Dedifferentiated amniotic fluid mesenchymal stem cell (primary cell): Measurements from ENCODE around the gene LZTR1.
"Not testable (repeated sequence)": the region's sequence is repeated elsewhere in the genome, so short reads cannot be mapped to it uniquely, and the experiment has no call there.

Experiments used
- DNase-seq: peaks from one replicate; pipeline ENCODE4 v3.0.0-alpha.2; 2016; ENCODE audit errors: extremely low spot score

Gene LZTR1

DNA sequence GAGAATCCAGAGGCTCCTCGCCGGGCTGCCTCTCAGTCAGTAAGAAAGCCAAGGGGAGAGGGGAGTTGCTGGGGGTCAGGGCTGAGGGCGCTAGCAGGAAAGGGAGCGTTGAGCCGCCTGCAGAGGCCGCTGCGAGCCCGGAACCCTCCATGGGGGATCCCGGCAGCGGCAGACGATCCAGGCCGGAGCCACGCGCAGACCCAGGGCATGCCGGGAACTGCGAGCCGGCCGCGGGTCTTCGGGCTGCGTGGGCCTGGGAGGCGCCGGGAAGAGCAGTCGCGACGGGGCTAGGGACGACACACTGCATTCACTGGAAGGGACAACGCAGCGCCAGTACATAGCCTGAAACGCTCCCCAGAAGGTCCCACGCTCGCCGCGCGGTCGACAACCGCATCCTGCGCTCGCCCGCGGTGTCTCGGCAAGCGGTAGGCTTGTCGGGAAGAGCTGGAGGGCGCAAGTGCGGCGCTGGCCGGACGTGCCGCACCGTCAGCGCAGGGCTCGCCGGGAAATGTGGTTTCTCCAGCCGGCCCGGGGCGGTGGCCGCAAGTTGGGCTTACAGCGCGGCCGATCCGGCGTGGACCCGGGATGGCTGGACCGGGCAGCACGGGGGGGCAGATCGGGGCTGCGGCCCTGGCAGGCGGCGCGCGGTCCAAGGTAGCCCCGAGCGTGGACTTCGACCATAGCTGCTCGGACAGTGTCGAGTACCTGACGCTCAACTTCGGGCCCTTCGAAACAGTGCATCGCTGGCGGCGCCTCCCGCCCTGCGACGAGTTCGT lies at the start of gene LZTR1:
TSS of gene LZTR1 (plus strand) at position 511 of the 776 bp plus-strand sequence. CDS start at position 586, 75 bp downstream.
- DNase-seq, result peak; percentile 66

DNA sequence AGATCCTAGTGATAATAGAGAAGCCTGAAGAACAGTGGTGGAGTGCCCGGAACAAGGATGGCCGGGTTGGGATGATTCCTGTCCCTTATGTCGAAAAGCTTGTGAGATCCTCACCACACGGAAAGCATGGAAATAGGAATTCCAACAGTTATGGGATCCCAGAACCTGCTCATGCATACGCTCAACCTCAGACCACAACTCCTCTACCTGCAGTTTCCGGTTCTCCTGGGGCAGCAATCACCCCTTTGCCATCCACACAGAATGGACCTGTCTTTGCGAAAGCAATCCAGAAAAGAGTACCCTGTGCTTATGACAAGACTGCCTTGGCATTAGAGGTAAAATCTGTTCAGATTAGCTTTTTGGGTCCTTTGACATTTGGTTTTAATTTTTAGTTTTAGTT lies 48.2 kb upstream of the LZTR1 start:
- DNase-seq, result no peak

DNA sequence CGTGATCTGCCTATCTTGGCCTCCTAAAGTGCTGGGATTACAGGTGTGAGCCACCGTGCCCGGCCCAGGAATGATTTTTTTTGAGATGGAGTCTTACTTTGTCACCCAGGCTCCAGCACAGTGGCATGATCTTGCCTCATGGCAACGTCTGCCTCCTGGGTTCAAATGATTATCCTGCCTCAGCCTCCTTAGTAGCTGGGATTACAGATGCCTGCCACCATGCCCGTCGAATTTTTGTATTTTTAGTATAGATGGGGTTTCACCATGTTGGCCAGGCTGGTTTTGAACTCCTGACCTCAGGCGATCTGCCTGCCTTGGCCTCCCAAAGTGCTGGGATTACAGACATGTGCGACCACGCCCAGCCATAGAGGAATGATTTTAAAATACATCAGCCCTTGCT lies 47.0 kb upstream of the LZTR1 start:
- not testable (repeated sequence) for DNase-seq

DNA sequence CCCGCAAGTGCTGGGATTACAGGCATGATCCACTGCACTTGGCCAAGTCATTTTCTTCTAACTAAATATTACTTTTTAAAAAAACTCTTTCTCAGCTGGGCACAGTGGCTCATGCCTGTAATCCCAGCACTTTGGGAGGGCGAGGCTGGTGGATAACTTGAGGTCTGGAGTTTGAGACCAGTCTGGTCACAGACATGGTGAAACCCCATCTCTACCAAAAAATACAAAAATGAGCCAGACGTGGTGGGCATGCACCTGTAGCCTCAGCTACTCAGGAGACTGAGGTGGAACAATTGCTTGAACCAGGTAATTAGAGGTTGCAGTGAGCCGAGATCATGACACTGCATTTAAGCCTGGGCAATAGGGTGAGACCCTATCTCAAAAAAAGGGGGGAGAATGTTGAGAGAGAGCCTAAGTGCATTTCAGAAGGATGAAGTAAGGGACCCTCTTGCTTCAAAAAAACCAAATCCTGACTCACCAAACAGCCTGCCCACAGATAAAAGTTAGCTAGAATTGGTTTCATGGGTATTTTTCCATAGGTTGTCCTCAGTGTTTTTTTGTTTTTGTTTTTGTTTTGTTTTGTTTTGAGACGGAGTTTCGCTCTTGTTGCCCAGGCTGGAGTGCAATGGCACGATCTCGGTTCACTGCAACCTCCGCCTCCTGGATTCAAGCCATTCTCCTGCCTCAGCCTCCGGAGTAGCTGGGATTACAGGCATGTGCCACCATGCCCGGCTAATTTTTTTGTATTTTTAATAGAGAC lies 46.1 kb upstream of the LZTR1 start:
- not testable (repeated sequence) for DNase-seq

DNA sequence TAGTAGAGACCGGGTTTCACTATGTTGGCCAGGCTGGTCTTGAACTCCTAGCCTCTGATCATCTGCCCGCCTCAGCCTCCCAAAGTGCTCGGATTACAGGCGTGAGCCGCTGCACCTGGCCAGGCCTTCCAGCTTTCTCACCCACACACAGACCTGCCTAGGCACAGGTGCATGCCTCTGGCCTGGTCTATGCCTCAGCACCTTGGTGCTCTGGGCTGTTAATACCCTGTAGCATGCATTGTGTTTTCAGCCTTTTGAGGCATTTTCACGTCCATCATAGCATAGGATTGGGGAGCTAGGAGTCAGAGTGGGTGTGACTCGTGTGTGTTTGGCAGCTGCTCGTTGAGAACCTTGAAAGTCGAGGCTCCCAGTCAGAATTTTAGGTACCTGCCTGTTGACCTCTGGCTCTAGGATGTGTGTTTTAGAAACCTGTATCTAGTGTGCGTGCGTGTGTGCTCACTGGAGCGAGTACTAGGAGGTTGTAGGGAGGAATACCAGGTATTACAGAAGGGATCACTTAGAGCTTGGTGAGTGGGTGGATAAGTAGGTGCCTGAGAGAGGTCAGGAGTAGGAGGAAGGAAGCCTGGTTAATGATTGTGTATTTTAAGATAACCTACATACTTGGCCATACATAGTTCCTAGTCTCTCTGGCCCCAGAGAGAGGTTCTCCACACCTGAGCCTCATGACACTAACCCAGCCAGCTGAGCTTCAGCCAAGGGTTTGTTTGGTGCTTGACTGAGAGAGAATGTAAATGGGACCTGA lies 44.9 kb upstream of the LZTR1 start:
- no peak for DNase-seq

DNA sequence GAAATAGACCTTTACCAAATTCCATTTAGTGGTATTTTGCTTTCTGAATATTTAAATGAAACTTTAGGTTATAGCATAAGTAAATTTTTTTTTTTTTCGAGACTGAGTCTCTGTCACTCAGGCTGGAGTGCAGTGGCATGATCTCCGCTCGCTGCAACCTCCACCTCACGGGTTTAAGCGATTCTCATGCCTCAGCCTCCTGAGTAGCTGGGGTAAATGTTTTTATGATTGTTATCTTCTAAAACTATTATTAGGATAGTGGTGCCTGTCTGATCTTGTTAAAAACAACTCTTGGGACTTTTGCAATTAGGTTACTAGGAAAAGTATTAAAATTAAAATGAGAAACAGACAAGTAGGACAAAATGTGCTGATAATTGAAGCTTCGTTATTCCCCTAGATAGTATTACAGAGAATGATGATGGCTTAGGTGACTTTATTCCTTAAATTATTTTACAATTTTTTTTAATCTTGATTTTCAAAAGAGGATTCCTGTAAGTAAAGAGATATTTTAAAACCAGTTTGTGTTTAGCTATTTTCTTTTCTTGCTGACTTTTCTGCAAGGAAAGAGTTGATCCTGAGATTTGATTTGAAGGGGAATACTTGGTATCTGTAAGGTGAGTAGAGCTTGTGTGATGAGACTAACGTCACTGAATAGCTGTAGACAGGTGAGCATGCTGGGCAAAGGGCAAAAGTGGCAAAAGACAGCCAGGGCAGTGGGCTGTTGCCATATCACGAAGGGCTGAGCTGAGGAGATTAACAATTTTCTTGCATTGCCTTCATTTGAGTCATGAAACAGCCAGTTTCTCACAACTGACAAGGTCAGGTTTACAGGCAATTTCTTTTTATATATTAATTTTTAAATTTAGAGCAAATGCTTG lies 44.1 kb upstream of the LZTR1 start:
- DNase-seq, result no peak

DNA sequence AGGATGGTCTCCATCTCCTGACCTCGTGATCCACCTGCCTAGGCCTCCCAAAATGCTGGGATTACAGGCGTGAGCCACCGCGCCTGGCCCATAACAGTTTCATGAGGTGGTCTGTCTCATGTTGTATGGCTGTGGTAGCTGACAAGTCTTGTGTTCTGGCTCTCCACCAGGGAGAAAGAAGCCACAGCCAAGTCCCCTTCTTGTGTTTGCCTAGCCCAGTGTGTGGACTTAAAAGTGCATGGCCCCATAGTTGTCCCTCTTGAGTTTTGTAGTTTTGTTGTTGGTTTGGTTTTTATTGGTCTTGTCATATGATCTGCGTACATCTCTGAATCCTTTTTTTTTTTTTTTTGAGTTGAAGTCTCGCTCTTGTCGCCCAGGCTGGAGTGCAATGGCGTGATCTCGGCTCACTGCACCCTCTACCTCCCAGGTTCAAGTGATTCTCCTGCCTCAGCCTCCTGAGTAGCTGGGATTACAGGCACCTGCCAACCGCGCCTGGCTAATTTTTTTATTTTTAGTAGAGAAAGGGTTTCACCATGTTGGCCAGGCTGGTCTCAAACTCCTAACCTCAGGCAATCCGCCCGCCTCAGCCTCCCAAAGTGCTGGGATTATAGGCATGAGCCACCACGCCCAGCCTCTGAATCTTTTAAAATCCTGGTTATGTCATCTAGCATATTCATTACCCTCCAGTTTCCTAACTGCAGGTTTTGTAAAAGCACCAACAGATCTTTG lies 42.5 kb upstream of the LZTR1 start:
- DNase-seq, result not testable (repeated sequence)

DNA sequence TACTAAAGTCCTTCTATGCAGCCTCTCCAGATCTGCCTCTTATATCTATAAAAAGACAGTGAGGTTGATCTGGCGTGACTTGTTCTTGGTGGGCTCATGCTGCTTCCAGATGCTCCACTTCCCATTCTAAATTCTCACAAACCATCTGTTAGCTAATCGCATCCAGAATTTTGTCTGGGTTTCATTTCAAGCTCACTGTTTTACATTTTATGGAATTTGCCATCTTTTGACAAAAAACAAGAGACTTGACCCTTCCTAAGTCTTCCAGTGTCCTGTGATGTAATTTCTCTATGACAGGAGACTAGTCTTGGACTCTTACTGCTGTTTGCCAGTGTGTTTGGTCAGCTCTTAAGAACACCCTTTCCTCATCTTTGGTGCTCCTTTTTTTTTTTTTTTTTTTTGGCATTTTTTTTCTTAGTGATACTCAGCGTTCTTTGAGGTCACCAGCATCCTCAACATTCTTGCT lies 41.9 kb upstream of the LZTR1 start:
- DNase-seq, result no peak

DNA sequence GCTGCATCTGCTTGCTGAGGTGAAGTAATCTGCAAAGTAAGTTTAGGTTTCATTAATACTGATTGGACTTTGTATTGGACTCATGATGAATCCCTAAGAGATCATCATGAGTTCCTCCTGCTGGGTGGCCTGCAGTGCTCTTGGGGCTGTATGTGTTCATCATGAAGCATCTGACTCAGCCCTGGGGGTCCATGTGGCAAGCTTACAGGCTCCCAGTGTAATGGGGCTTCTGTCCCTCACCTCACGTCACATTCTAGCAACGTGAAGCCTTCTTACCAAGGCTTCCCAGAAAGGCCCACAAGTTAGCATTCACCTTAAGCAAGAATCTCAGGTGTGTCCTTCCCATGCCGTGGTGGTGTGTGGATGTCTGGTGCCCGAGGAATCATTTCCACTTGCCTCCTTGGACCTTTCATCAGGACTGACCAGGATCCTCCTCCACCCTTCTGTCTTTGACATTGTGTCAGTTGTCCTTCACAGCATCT lies 41.2 kb upstream of the LZTR1 start:
- no peak for DNase-seq

DNA sequence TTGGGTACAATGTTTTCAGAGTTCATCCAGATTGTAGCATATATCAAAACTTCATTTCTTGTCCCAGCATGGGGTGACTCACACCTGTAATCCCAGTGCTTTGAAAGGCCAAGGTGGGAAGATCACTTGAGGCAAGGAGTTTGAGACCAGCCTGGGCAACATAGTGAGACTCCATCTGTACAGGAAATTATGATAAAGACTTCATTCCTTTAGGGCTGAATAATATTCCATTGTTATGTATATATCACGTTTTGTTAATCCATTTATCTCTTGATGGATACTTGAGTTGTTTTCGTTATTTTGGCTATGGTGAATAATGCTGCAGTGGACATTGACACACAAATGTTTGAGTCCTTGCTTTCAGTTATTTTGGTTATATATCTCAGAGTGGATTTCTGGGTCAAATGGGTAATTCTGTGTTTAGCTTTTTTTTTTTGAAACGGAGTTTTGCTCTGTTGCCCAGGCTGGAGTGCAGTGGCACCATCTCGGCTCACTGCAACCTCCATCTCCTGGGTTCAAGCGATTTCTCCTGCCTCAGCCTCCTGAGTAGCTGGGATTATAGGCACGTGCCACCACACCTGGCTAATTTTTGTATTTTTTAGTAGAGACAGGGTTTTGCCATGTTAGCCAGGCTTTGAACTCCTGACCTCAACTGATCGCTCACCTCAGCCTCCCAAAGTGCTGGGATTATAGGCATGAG lies 39.7 kb upstream of the LZTR1 start:
- not testable (repeated sequence) for DNase-seq

DNA sequence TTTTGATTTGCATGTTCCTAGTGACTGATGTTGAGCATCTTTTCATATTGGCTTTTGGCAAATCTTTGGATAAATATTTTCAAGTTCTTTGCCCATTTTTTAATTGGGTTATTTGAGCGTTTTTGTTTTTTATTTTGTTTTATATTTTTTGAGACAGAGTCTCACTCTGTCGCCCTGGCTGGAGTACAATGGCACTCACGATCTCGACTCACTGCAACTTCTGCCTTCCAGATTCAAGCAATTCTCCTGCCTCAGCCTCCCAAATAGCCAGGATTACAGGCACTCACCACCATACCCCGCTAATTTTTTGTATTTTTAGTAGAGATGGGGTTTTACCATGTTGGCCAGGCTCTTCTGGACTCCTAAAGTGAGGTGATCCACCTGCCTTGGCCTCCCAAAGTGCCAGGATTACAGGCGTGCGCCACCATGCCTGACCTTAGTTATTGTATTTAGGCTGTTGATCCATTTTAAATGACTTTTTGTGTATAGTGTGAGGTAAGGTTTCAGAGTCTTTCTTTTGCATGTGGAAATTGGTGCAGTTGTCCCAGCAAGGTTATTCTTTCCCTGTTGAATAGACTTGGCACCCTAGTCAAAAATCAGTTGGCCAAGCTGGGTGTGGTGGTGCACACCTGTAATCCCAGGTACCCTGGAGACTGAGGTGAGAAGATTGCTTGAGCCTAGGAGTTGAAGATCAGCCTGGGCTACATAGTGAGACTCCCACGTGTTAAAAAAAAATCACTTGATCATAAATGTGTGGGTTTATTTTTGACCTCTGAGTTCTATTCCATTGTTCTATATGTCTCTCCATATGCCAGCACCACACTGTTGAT lies 38.8 kb upstream of the LZTR1 start:
- no peak for DNase-seq

DNA sequence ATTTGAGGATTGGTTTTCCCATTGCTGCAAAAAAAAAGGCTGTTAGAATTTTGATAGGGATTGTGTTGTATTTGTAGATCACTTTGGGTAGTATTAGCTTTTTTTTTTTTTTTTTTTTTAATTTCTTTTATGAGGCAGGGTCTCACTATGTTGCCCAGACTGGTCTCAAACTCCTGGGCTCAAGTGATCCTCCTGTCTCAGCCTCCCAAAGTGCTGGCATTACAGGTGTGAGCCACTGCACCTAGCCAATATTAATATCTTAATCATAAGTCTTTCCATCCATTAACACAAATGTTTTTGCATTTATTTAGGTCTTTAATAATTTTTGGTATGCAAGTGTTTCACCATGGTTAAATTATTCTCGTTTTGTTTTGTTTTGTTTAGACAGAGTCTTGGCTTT lies 38.1 kb upstream of the LZTR1 start:
- no peak for DNase-seq

DNA sequence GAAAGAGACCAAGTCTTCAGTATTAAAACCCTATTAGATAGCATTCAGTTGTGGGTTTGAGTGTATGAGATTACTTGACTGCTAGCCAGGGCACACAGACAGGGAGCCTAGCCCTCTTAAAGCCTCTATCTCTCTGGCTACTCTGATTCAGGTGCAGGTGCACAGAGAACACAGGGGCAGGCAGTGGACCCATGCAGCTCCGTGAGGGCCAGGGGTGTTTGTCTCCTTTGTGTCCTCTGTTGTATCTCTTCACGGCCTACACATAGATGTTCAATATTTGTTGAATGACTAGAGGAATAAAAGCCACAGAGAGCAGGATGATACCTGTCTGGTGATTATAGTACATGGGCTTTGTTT lies 36.5 kb upstream of the LZTR1 start:
- DNase-seq, result no peak

DNA sequence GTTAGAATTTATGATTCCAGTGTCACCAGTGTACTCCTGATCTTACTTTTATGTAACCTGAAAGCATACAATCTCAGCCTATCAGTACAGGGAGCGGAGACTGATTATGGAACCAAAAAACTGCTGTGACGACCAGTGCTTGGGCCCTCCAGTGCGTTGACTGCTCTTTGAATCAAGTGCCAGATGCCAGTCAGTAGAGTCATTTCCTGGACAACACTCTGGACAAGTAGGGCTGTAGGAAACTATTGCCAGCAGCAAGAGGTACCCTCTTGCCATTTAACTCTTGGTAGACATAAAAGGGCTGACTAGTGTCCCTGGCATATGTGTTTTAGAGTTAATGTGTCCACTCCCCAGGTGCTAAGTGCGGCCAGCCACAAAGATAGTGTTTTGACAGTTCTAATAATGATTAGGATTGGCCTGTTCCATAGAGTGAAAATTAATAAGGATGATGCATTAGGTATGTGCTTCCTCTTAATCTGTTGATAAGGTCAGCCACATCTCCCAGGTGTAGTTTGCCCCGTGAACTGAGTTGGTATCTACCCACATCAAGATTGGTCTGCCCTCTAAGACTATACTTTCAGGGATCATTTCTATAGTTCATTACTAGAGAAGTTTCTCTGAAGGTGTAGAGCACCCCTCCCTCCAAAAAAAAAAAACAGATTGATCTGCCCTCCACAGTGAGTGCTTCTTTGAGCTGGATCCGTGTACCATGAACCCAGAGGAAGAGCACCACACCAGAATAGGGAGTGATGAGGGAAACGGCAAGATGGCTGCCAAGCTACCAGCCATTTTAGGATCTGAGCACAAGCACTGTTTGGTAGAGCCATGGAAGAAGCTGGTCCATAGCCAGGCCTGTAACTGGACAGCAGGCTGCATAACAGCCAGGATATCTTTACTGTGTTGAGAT lies 35.8 kb upstream of the LZTR1 start:
- DNase-seq, result no peak

DNA sequence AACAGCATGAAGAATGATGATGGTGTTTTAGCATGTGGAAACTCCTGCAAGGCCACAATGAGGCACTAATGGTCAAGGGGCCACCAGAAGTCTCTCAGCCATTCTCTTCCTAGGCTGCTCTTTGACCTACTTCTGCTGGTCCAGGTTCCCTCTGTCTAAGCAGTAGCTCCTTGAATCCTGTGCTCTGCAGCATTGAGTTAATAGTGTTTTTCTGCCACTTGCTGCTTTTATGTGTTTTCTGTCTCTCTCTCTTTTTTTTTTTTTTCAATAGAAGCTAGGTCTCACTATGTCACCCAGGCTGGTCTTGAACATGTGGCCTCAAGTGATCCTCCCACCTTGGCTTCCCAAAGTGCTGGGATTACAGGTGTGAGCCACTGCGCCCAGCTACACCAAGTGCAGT lies 35.1 kb upstream of the LZTR1 start:
- DNase-seq, result no peak

DNA sequence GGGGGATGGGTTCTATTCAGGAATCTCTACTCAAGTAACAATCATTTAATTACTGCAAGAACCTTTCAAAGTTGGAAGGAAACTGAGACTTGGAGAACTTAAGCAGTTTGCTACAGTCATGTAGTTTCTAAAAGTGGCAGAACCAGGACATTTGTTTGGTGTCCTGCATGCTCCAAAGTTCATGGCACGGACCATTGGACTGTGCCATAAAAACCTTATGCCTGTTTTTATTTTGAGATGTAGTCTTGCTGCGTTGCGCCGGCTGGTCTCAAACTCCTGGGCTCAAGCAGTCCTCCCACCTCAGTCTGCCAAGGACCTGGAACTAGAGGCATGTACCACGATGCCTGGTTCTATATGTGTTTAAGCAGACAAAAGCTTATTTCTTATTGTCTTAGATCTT lies 33.6 kb upstream of the LZTR1 start:
- DNase-seq, result no peak

DNA sequence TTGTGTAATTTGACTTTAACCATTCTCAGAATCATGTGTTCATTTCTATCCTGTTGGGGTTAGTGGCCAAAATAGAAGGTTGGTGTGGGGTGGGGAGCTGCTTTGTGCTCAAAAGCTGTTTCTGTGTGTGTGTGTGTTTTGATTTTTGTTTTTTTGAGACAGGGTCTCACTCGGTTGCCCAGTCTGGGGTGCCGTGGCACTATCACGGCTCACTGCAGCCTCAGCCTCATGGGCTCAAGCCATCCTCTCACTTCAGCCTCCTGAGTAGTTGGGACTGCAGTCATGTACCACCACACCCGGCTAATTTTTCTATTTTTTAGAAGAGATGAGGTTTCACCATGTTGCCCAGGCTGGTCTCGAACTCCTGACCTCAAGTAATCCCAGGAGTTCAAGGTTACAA lies 33.1 kb upstream of the LZTR1 start:
- no peak for DNase-seq

DNA sequence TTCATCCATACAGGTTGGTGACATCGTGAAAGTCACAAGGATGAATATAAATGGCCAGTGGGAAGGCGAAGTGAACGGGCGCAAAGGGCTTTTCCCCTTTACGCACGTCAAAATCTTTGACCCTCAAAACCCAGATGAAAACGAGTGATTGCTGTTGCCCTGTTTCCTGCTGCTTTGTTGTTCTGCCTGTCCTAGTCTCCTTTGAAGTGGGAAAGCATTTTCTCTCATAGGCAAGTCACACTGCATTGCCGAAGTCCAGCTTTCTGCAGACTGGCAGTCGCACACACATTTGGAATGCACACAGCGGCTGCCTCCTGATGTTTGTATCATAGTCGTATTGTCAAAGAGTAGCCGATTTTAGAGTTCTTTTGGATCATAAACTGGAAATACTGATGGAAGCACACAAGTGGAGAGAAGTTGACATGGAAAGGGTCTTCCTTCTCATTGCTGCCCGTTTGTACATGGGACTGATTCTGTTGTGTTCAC lies 32.4 kb upstream of the LZTR1 start:
- no peak for DNase-seq
